Liver (tissue), 9 donors: ENCODE data around the gene KCNMA1. TPM values are rescaled to one million over a fixed set of nuclear protein-coding genes. Genes with fewer than 3 reads are reported as not detected.
A peak's percentile ranks its signal among the peaks of the same experiment; 100 is the strongest.

ENCODE experiments used
- DNase-seq: peaks from one replicate; pipeline ENCODE4 v3.0.0-alpha.2; 2017; ENCODE audit warnings: low spot score
- H3K27ac ChIP-seq, 2 donors: one replicate each; pipeline ENCODE4 v1.7.0; 2013; ENCODE audit warnings: inconsistent platforms in 2 of 2, low read length in 2 of 2, control low read depth in 1 of 2, low read depth in 1 of 2, mild to moderate bottlenecking in 1 of 2
- H3K27me3 ChIP-seq, 4 donors: one replicate each; pipeline versions ENCODE4 v1.6.1 to v1.7.0; 2013; ENCODE audit warnings: low read length in 3 of 4, inconsistent platforms in 1 of 4, mild to moderate bottlenecking in 1 of 4, moderate library complexity in 1 of 4; ENCODE audit not compliant: control insufficient read depth in 4 of 4, insufficient read depth in 4 of 4
- H3K36me3 ChIP-seq, 4 donors: one replicate each; pipeline versions ENCODE4 v1.6.1 to v1.7.0; 2013; ENCODE audit warnings: low read length in 3 of 4, mild to moderate bottlenecking in 3 of 4, low read depth in 1 of 4, moderate library complexity in 1 of 4; ENCODE audit not compliant: control insufficient read depth in 4 of 4, insufficient read depth in 3 of 4
- H3K4me1 ChIP-seq, 4 donors: one replicate each; pipeline versions ENCODE4 v1.6.1 to v1.7.0; 2013; ENCODE audit warnings: low read length in 3 of 4, mild to moderate bottlenecking in 3 of 4, moderate library complexity in 1 of 4; ENCODE audit not compliant: control insufficient read depth in 4 of 4, insufficient read depth in 4 of 4
- H3K4me3 ChIP-seq, 3 donors: one replicate each; pipeline versions ENCODE4 v1.6.1 to v1.7.0; 2013; ENCODE audit warnings: low read length in 3 of 3, control low read depth in 1 of 3, low read depth in 1 of 3, mild to moderate bottlenecking in 1 of 3
- H3K9ac ChIP-seq, 2 donors: one replicate each; pipeline ENCODE4 v1.7.0; 2013; ENCODE audit warnings: low read length in 2 of 2, mild to moderate bottlenecking in 2 of 2, moderate library complexity in 2 of 2, control low read depth in 1 of 2, low read depth in 1 of 2
- H3K9me3 ChIP-seq, 4 donors: one replicate each; pipeline versions ENCODE4 v1.6.1 to v1.7.0; 2013; ENCODE audit warnings: low read length in 3 of 4; ENCODE audit not compliant: control insufficient read depth in 4 of 4
- ATF3 ChIP-seq: IDR thresholded peaks from 2 replicates; pipeline ENCODE4 v1.6.1; 2016; ENCODE audit warnings: antibody characterized with exemption
- CTCF ChIP-seq: fragments of 150-350 bp; IDR thresholded peaks from 2 replicates; pipeline ENCODE4 v1.5.1; 2017; ENCODE audit warnings: improper control_type of control experiment, low read depth, low read length; ENCODE audit not compliant: missing input control
- EGR1 ChIP-seq, 2 donors: IDR thresholded peaks; 2 replicates each; pipeline ENCODE4 v1.6.1; 2016 to 2018; ENCODE audit warnings: antibody characterized with exemption in 2 of 2, low read depth in 2 of 2
- FOXA1 ChIP-seq: IDR thresholded peaks from 2 replicates; pipeline ENCODE4 v1.6.1; 2016; ENCODE audit warnings: antibody characterized with exemption
- FOXA2 ChIP-seq: IDR thresholded peaks from 2 replicates; pipeline ENCODE4 v1.6.1; 2016; ENCODE audit warnings: antibody characterized with exemption
- GABPA ChIP-seq, 2 donors: IDR thresholded peaks in 1 of 2; conservative IDR thresholded peaks in 1 of 2; 2 replicates each; pipeline ENCODE4 v1.6.1; 2016; ENCODE audit warnings: antibody characterized with exemption in 2 of 2, mild to moderate bottlenecking in 1 of 2, moderate library complexity in 1 of 2
- HNF4A ChIP-seq, 2 donors: conservative IDR thresholded peaks; 2 replicates each; pipeline ENCODE4 v1.6.1; 2016; ENCODE audit warnings: antibody characterized with exemption in 2 of 2, mild to moderate bottlenecking in 2 of 2
- HNF4G ChIP-seq: IDR thresholded peaks from 2 replicates; pipeline ENCODE4 v1.6.1; 2016; ENCODE audit warnings: antibody characterized with exemption
- JUND ChIP-seq, 2 donors: IDR thresholded peaks; 2 replicates each; pipeline ENCODE4 v1.6.1; 2016; ENCODE audit warnings: antibody characterized with exemption in 2 of 2
- MAX ChIP-seq: IDR thresholded peaks from 2 replicates; pipeline ENCODE4 v1.6.1; 2016; ENCODE audit warnings: antibody characterized with exemption
- NR2F2 ChIP-seq: IDR thresholded peaks from 2 replicates; pipeline ENCODE4 v1.6.1; 2016; ENCODE audit warnings: antibody characterized with exemption
- RAD21 ChIP-seq, 2 donors: IDR thresholded peaks; 2 replicates each; pipeline ENCODE4 v1.6.1; 2016; ENCODE audit warnings: antibody characterized with exemption in 2 of 2, mild to moderate bottlenecking in 2 of 2
- REST ChIP-seq: IDR thresholded peaks from 2 replicates; pipeline ENCODE4 v1.6.1; 2016; ENCODE audit warnings: antibody characterized with exemption, mild to moderate bottlenecking
- RXRA ChIP-seq, 2 donors: IDR thresholded peaks; 2 replicates each; pipeline ENCODE4 v1.6.1; 2017 to 2018; ENCODE audit warnings: antibody characterized with exemption in 2 of 2, mild to moderate bottlenecking in 1 of 2
- SP1 ChIP-seq: IDR thresholded peaks from 2 replicates; pipeline ENCODE4 v1.6.1; 2018; ENCODE audit warnings: antibody characterized with exemption, mild to moderate bottlenecking
- TAF1 ChIP-seq: conservative IDR thresholded peaks from 2 replicates; pipeline ENCODE4 v1.6.1; 2016; ENCODE audit warnings: antibody characterized with exemption, mild to moderate bottlenecking
- YY1 ChIP-seq: IDR thresholded peaks from 2 replicates; pipeline ENCODE4 v1.6.1; 2016; ENCODE audit warnings: antibody characterized with exemption, mild to moderate bottlenecking
- ZBTB33 ChIP-seq: IDR thresholded peaks from 2 replicates; pipeline ENCODE4 v1.6.1; 2016; ENCODE audit warnings: antibody characterized with exemption
- WGBS: extraction: QIAGEN DNeasy Blood & Tissue Kit; methylation state at CpG from one replicate; pipeline ENCODE4 v1.1.7; 2013; 5-methylcytosine and 5-hydroxymethylcytosine counted together
- polyA plus RNA-seq, 2 donors: library from polyadenylated mRNA; stranded (reverse) in 1 of 2; unstranded in 1 of 2; fragments of 200-250 nt in 1 of 2; fragments of >200 nt in 1 of 2; fragmentation: Nextera tagmentation in 1 of 2; extraction: Ambion mirVana in 1 of 2; gene quantifications; one replicate each; pipeline versions ENCODE4 v1.2.1 to v1.2.3, GENCODE V29; 2013 to 2015
- total RNA-seq, 2 donors: library from RNA; depleted of rRNA; stranded (reverse); fragments of >200 nt; gene quantifications; one replicate each; pipeline ENCODE4 v1.2.3, GENCODE V29; 2014
- donor health status: healthy.
- donor health status: healthy.
- donor health status: healthy.
- donor health status: healthy.
- donor health status: healthy.

KCNMA1 gene
- total and polyA plus RNA-seq, 4 donors: 2.5 to 9.7 (median 4.7) TPM

- no peaks in the 10 kb centered on the region for H3K27me3 ChIP-seq
- DNase-seq: no peak
- H3K27ac ChIP-seq: no peak overlapping the region
- H3K9me3 ChIP-seq: no peaks in the 10 kb centered on the region
- no peak overlapping the region for H3K9ac ChIP-seq
- no peaks in the 10 kb centered on the region for H3K36me3 ChIP-seq
- no peak overlapping the region for H3K4me3 ChIP-seq
- 84% methylated on average over 1 of the region's 1 CpG for WGBS
- TF ChIP-seq REST: no peak
- peak in 1 of 2 donors; percentile 12 for TF ChIP-seq RXRA (IDR thresholded peaks at IDR 0.05)
- no peak for TF ChIP-seq ZBTB33
- TF ChIP-seq NR2F2: no peak
- no peak for TF ChIP-seq EGR1 (IDR thresholded peaks at IDR 0.05; ENCODE audit: low read depth in 2 of 2)
- no peak for TF ChIP-seq GABPA (IDR thresholded peaks at IDR 0.05 in 1 of 2, conservative IDR thresholded peaks at IDR 0.05 in 1 of 2)
- no peak for TF ChIP-seq MAX
- no peak for TF ChIP-seq JUND (IDR thresholded peaks at IDR 0.05)
- peak in 1 of 2 donors; percentile 29 for TF ChIP-seq RAD21 (IDR thresholded peaks at IDR 0.05)
- TF ChIP-seq TAF1: no peak
- no peak for TF ChIP-seq SP1
- TF ChIP-seq HNF4G: no peak
- TF ChIP-seq HNF4A (conservative IDR thresholded peaks at IDR 0.05): peak in 1 of 2 donors; percentile 11
- no peak for TF ChIP-seq YY1
- no peak for TF ChIP-seq FOXA1
- no peak for TF ChIP-seq FOXA2
- TF ChIP-seq CTCF: no peak
- TF ChIP-seq ATF3: no peak
- H3K4me1 ChIP-seq: peaks cover 1 to 47% (median 33%) of the 10 kb centered on the region in 4 donors
Observed at GRCh38 chr10:77556990-77557601, 80.5 kb downstream of the KCNMA1 start.
